A549 (cell line): ENCODE data around the gene ATP11A. TPM values are rescaled to one million over a fixed set of nuclear protein-coding genes. Genes with fewer than 3 reads are reported as not detected.
"Not testable (repeated sequence)": the region's sequence is repeated elsewhere in the genome, so short reads cannot be mapped to it uniquely, and the experiment has no call there.

ENCODE experiments used
- ATAC-seq, 2 experiments: fragments of 200-7000 bp in 1 of 2; fragments of >200 bp in 1 of 2; cut with Nextera tagmentation in 1 of 2; cut with Tn5 transposase in 1 of 2; 3 replicates each; pipeline versions ENCODE4 v1.8.0 to v1.9.1; 2018 to 2020; ENCODE audit warnings: mild to moderate bottlenecking in 1 of 2, moderate library complexity in 1 of 2
- CTCF ChIA-PET: fragments of 300-600 bp; sonication (Branson Sonifier 250); formaldehyde crosslinking; extraction: SDS; loops from one replicate; lab custom pipeline; 2021; ENCODE audit warnings: antibody characterized with exemption, inconsistent platforms; lab: Yijun Ruan, JAX
- POLR2A ChIA-PET: fragments of 350-600 bp; formaldehyde crosslinking; extraction: SDS; loops from one replicate; lab custom pipeline; 2021; ENCODE audit warnings: antibody characterized with exemption, inconsistent platforms; lab: Yijun Ruan, JAX
- DNase-seq, 2 experiments: peaks; one replicate each; pipeline versions ENCODE4 v3.0.0 to v3.0.0-alpha.2; 2011 to 2016; ENCODE audit warnings: low read depth in 1 of 2, low spot score in 1 of 2
- FAIRE-seq: peaks from 2 replicates; lab custom pipeline; 2011; peaks lifted over from hg19 to GRCh38; lab: Jason Lieb, UNC
- H3K27ac ChIP-seq, 2 experiments: fragments of >200 bp; sonication (Bioruptor Twin); formaldehyde crosslinking; 3 replicates each; pipeline ENCODE4 v1.5.1; 2016 to 2017
- H3K4me1 ChIP-seq: fragments of >200 bp; sonication (Bioruptor Twin); formaldehyde crosslinking; 3 replicates; pipeline ENCODE4 v1.6.1; 2016
- H3K4me2 ChIP-seq: fragments of >200 bp; sonication (Bioruptor Twin); formaldehyde crosslinking; 3 replicates; pipeline ENCODE4 v1.6.1; 2016
- H3K4me3 ChIP-seq: fragments of >200 bp; sonication (Bioruptor Twin); formaldehyde crosslinking; 3 replicates; pipeline ENCODE4 v1.5.1; 2016
- H3K9me3 ChIP-seq: fragments of >200 bp; sonication (Bioruptor Twin); formaldehyde crosslinking; 3 replicates; pipeline ENCODE4 v1.6.1; 2016
- CBX8 ChIP-seq: fragments of 200-600 bp; sonication (generic); IDR thresholded peaks from 2 replicates; pipeline ENCODE4 v1.6.1; 2016
- CEBPB ChIP-seq, 2 experiments: fragments of >200 bp in 1 of 2; sonication (Bioruptor Twin) in 1 of 2; formaldehyde crosslinking in 1 of 2; IDR thresholded peaks; 2 replicates each; pipeline ENCODE4 v1.6.1; 2012 to 2016
- CHD2 ChIP-seq: fragments of 150-350 bp; IDR thresholded peaks from 2 replicates; pipeline ENCODE4 v1.6.1; 2014; ENCODE audit warnings: low read length; ENCODE audit not compliant: partially characterized antibody
- ELK1 ChIP-seq: fragments of 150-350 bp; IDR thresholded peaks from 2 replicates; pipeline ENCODE4 v1.6.1; 2014; ENCODE audit warnings: low read depth, mild to moderate bottlenecking, low read length
- FOSB ChIP-seq: fragments of 250-450 bp; sonication (Bioruptor Pico); IDR thresholded peaks from 2 replicates; pipeline ENCODE4 v1.5.0; 2020; ENCODE audit warnings: mild to moderate bottlenecking, moderate library complexity
- FOXS1 ChIP-seq: fragments of 250-450 bp; sonication (Bioruptor Pico); IDR thresholded peaks from 2 replicates; pipeline ENCODE4 v1.5.0; 2020; ENCODE audit warnings: mild to moderate bottlenecking, moderate library complexity
- HEYL ChIP-seq: fragments of 250-450 bp; sonication (Bioruptor Pico); IDR thresholded peaks from 2 replicates; pipeline ENCODE4 v1.8.0; 2021; ENCODE audit warnings: mild to moderate bottlenecking, moderate library complexity
- JUNB ChIP-seq: fragments of >200 bp; sonication (Bioruptor Twin); formaldehyde crosslinking; IDR thresholded peaks from 2 replicates; pipeline ENCODE4 v1.6.1; 2016
- KDM5A ChIP-seq: fragments of 200-600 bp; sonication (generic); IDR thresholded peaks from 2 replicates; pipeline ENCODE4 v1.6.1; 2016; ENCODE audit warnings: antibody characterized with exemption, mild to moderate bottlenecking
- NPAS2 ChIP-seq: fragments of 250-450 bp; sonication (Bioruptor Pico); IDR thresholded peaks from 2 replicates; pipeline ENCODE4 v1.8.0; 2022; ENCODE audit warnings: mild to moderate bottlenecking, moderate library complexity, borderline replicate concordance
- PBX3 ChIP-seq: IDR thresholded peaks from 2 replicates; pipeline ENCODE4 v1.6.1; 2012
- PHF8 ChIP-seq: fragments of 200-600 bp; sonication (generic); IDR thresholded peaks from 2 replicates; pipeline ENCODE4 v1.6.1; 2016; ENCODE audit warnings: low read depth, mild to moderate bottlenecking, antibody characterized with exemption, moderate library complexity, borderline replicate concordance
- RARB ChIP-seq: fragments of 250-450 bp; sonication (Bioruptor Pico); IDR thresholded peaks from 2 replicates; pipeline ENCODE4 v1.8.0; 2021; ENCODE audit warnings: mild to moderate bottlenecking, moderate library complexity
- RNF2 ChIP-seq: fragments of 200-600 bp; sonication (generic); IDR thresholded peaks from 2 replicates; pipeline ENCODE4 v1.6.1; 2016; ENCODE audit warnings: low read depth, mild to moderate bottlenecking, antibody characterized with exemption, moderate library complexity, borderline replicate concordance
- TFCP2L1 ChIP-seq: fragments of 250-450 bp; sonication (Bioruptor Pico); IDR thresholded peaks from 2 replicates; pipeline ENCODE4 v1.5.0; 2021; ENCODE audit warnings: mild to moderate bottlenecking
- USF2 ChIP-seq: fragments of 450-650 bp; IDR thresholded peaks from 2 replicates; pipeline ENCODE4 v1.6.1; 2014; ENCODE audit warnings: antibody characterized with exemption
- ZFP36 ChIP-seq: fragments of 450-650 bp; IDR thresholded peaks from 2 replicates; pipeline ENCODE4 v1.6.1; 2014; ENCODE audit warnings: borderline replicate concordance; ENCODE audit not compliant: partially characterized antibody
- ZNF302 ChIP-seq: fragments of 250-450 bp; sonication (Bioruptor Pico); IDR thresholded peaks from 2 replicates; pipeline ENCODE4 v1.9.0; 2021; ENCODE audit warnings: inconsistent platforms, mild to moderate bottlenecking, moderate library complexity
- WGBS: methylation state at CpG from one replicate; pipeline ENCODE4 v1.1.6; 2017; ENCODE audit errors: missing lambda C conversion rate; 5-methylcytosine and 5-hydroxymethylcytosine counted together
- polyA plus RNA-seq, 4 experiments: library from polyadenylated mRNA; depleted of rRNA in 3 of 4; stranded (reverse); fragments of >200 nt; fragmentation: RNase III in 1 of 4; extraction: RNeasy Plus Mini Kit Qiagen cat#74134 plus additional on column Dnase treatment in 1 of 4; gene quantifications; 2 replicates in 3 of 4; 3 replicates in 1 of 4; pipeline ENCODE4 v1.2.3, GENCODE V29; 2011 to 2017

The ATP11A gene
- polyA plus RNA-seq, 2 of the 4 experiments (the other 2 are of a cell fraction) = 4.1 to 8.0 TPM

GRCh38 chr13:112861876-112862615 is 172.2 kb downstream of the ATP11A start:
- no peak for TF ChIP-seq ELK1
- no peak for TF ChIP-seq RNF2
- TF ChIP-seq USF2 = no peak
- no peak for TF ChIP-seq JUNB
- no peak for TF ChIP-seq RARB (CRISPR knock-in tag)
- no peak for TF ChIP-seq HEYL
- TF ChIP-seq PHF8 = no peak
- no peak for TF ChIP-seq FOXS1 (CRISPR knock-in tag)
- TF ChIP-seq ZNF302 (CRISPR knock-in tag) = no peak
- no peak for TF ChIP-seq FOSB (CRISPR knock-in tag)
- DNase-seq (no peak), ATAC-seq (no peak), FAIRE-seq (no peak)
- H3K4me3 ChIP-seq = no peak overlapping the region
- 84% methylated on average over 32 of the region's 32 CpGs for WGBS
- H3K27ac ChIP-seq = no peak overlapping the region
- no peak overlapping the region for H3K4me2 ChIP-seq
- POLR2A ChIA-PET = no interaction called here
- CTCF ChIA-PET = interaction anchor here (1.4 kb wide), 1 partner anchor 12 kb away, joined by 3 read pairs; no protein-coding TSS in a partner anchor
- H3K4me1 ChIP-seq = no peaks in the 10 kb centered on the region
- no peaks in the 10 kb centered on the region for H3K9me3 ChIP-seq

GRCh38 chr13:112863356-112863755 is 173.5 kb downstream of the ATP11A start:
- DNase-seq, H3K27ac ChIP-seq, H3K4me1 ChIP-seq, H3K4me3 ChIP-seq, FAIRE-seq, H3K4me2 ChIP-seq, H3K9me3 ChIP-seq, ATAC-seq, POLR2A ChIA-PET: not testable (repeated sequence)
- CTCF ChIA-PET = interaction anchor here (1.4 kb wide), 1 partner anchor 11 kb away, joined by 3 read pairs; no protein-coding TSS in a partner anchor
- WGBS = 100% methylated on average over 3 of the region's 17 CpGs

- H3K4me2 ChIP-seq, FAIRE-seq, ATAC-seq, POLR2A ChIA-PET, H3K27ac ChIP-seq, DNase-seq, H3K4me1 ChIP-seq, H3K4me3 ChIP-seq, H3K9me3 ChIP-seq: not testable (repeated sequence)
- CTCF ChIA-PET = interaction anchor here (1.2 kb wide), 1 partner anchor 8 kb away, joined by 4 read pairs; no protein-coding TSS in a partner anchor
- WGBS = 87% methylated on average over 10 of the region's 14 CpGs
Observed at GRCh38 chr13:112865478-112865877, 175.6 kb downstream of the ATP11A start.

GRCh38 chr13:112867301-112867711 is 177.5 kb downstream of the ATP11A start:
- FAIRE-seq = no peak
- TF ChIP-seq CEBPB (IDR thresholded peaks at IDR 0.05) = no peak
- TF ChIP-seq NPAS2 (CRISPR knock-in tag) = no peak
- no peak for TF ChIP-seq KDM5A
- no peak for TF ChIP-seq CBX8
- TF ChIP-seq CHD2 = no peak
- TF ChIP-seq TFCP2L1 = no peak
- no peak for TF ChIP-seq ZFP36
- TF ChIP-seq PBX3 = no peak
- CTCF ChIA-PET = interaction anchor here (0.5 to 1.4 kb wide), 3 partner anchors 8 to 229 kb away, joined by 3 to 4 read pairs (median 4); no protein-coding TSS in a partner anchor

More at GRCh38 chr13:112867301-112867711, 177.5 kb downstream of the ATP11A start:
- no peaks in the 10 kb centered on the region for H3K4me1 ChIP-seq
- ATAC-seq (no peak), DNase-seq (no peak)
- no peak overlapping the region for H3K27ac ChIP-seq
- no peaks in the 10 kb centered on the region for H3K9me3 ChIP-seq
- WGBS = 86% methylated on average over 10 of the region's 18 CpGs
- H3K4me3 ChIP-seq = no peak overlapping the region
- no peak overlapping the region for H3K4me2 ChIP-seq
- POLR2A ChIA-PET = no interaction called here
